GM19035 (cell line): ENCODE measurements around the gene FRMPD1.

Source experiments
- ATAC-seq: cut with Tn5 transposase; IDR thresholded peaks from one replicate; pipeline ENCODE4 v1.9.1; 2021; ENCODE audit not compliant: unreplicated experiment

Gene FRMPD1

GRCh38 chr9:37625758-37626147 lies 25.0 kb upstream of the FRMPD1 start:
- no peak for ATAC-seq

- ATAC-seq, result no peak
These were observed 24.0 kb upstream of the FRMPD1 start for GRCh38 chr9:37626708-37627292.

- ATAC-seq, result no peak
These were observed 18.3 kb upstream of the FRMPD1 start for GRCh38 chr9:37632479-37632878.

- no peak for ATAC-seq
These were observed 14.9 kb upstream of the FRMPD1 start for GRCh38 chr9:37635808-37636207.

GRCh38 chr9:37636511-37637448 lies 14.0 kb upstream of the FRMPD1 start:
- no peak for ATAC-seq

- no peak for ATAC-seq
These were observed 11.5 kb upstream of the FRMPD1 start for GRCh38 chr9:37639109-37639762.

- no peak for ATAC-seq
These were observed 10.9 kb upstream of the FRMPD1 start for GRCh38 chr9:37639841-37640240.

- no peak for ATAC-seq
These were observed 10.5 kb upstream of the FRMPD1 start for GRCh38 chr9:37640246-37640645.

- ATAC-seq, result no peak
These were observed 9.4 kb upstream of the FRMPD1 start for GRCh38 chr9:37641331-37641730.

GRCh38 chr9:37643214-37643613 lies 7.5 kb upstream of the FRMPD1 start:
- ATAC-seq, result no peak

- no peak for ATAC-seq
These were observed 4.7 kb upstream of the FRMPD1 start for GRCh38 chr9:37645903-37646506.

- no peak for ATAC-seq
These were observed 368 bp upstream of the FRMPD1 start for GRCh38 chr9:37650299-37650872.

- ATAC-seq, result no peak
These were observed 1.5 kb downstream of the FRMPD1 start for GRCh38 chr9:37652261-37652660.

GRCh38 chr9:37653385-37653784 lies 2.6 kb downstream of the FRMPD1 start:
- ATAC-seq, result no peak

- ATAC-seq, result no peak
These were observed 6.2 kb downstream of the FRMPD1 start for GRCh38 chr9:37656936-37657335.

- ATAC-seq, result no peak
These were observed 9.9 kb downstream of the FRMPD1 start for GRCh38 chr9:37660691-37661090.

GRCh38 chr9:37663926-37664325 lies 13.2 kb downstream of the FRMPD1 start:
- no peak for ATAC-seq

GRCh38 chr9:37667706-37668105 lies 17.0 kb downstream of the FRMPD1 start:
- ATAC-seq, result no peak

GRCh38 chr9:37668116-37668601 lies 17.4 kb downstream of the FRMPD1 start:
- ATAC-seq, result no peak

- no peak for ATAC-seq
These were observed 18.5 kb downstream of the FRMPD1 start for GRCh38 chr9:37669232-37669631.

GRCh38 chr9:37675661-37676060 lies 24.9 kb downstream of the FRMPD1 start:
- ATAC-seq, result no peak
